Measurements from ENCODE around the gene MAPK4. TPM values are rescaled to one million over a fixed set of nuclear protein-coding genes. Genes with fewer than 3 reads are reported as not detected.

The MAPK4 gene
- total RNA-seq, 2 donors from 2014 or later: 1.0 to 1.6 TPM

DNA sequence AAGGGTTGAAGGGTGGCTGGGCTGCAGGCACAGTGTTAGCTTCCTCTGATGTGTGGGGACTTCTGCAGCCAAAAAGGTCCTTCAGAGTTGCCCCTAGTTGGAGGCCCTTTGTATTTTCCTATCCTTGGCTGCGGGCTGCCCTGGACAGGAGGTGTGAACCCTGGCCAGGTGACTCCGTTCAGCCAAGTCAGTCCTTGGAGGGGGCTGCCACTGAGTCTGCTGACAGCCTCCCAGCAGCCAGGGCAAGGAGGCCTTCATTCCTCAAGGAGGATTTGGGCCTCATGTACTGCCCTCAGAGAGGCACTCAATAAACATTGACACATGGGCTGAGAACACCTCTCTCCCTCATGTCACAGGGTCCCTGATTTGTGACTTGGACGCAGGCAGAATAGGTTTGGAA, 62.4 kb downstream of the MAPK4 start:
- H3K36me3 ChIP-seq (replicated peaks in 1 of 2; ENCODE audit: insufficient read depth in 1 of 2, low read depth in 2 of 2): no peaks in the 10 kb centered on the region
- intact Hi-C loops (cut with DNase I): no loop called here
- no peaks in the 10 kb centered on the region for H3K9me3 ChIP-seq
- no peak overlapping the region for H3K27ac ChIP-seq
- ATAC-seq: no peak
- TF ChIP-seq, protein P1, sequence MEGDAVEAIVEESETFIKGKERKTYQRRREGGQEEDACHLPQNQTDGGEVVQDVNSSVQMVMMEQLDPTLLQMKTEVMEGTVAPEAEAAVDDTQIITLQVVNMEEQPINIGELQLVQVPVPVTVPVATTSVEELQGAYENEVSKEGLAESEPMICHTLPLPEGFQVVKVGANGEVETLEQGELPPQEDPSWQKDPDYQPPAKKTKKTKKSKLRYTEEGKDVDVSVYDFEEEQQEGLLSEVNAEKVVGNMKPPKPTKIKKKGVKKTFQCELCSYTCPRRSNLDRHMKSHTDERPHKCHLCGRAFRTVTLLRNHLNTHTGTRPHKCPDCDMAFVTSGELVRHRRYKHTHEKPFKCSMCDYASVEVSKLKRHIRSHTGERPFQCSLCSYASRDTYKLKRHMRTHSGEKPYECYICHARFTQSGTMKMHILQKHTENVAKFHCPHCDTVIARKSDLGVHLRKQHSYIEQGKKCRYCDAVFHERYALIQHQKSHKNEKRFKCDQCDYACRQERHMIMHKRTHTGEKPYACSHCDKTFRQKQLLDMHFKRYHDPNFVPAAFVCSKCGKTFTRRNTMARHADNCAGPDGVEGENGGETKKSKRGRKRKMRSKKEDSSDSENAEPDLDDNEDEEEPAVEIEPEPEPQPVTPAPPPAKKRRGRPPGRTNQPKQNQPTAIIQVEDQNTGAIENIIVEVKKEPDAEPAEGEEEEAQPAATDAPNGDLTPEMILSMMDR (IDR thresholded peaks at IDR 0.05): no peak
- TF ChIP-seq POLR2A (IDR thresholded peaks at IDR 0.05): no peak
- no peaks in the 10 kb centered on the region for H3K4me1 ChIP-seq
- 90 to 94% methylated on average over 2 to 3 of the region's 3 CpGs for WGBS, 2 donors
- no peak overlapping the region for H3K4me3 ChIP-seq
- H3K27me3 ChIP-seq: no peaks in the 10 kb centered on the region
- DNase-seq: no peak

DNA sequence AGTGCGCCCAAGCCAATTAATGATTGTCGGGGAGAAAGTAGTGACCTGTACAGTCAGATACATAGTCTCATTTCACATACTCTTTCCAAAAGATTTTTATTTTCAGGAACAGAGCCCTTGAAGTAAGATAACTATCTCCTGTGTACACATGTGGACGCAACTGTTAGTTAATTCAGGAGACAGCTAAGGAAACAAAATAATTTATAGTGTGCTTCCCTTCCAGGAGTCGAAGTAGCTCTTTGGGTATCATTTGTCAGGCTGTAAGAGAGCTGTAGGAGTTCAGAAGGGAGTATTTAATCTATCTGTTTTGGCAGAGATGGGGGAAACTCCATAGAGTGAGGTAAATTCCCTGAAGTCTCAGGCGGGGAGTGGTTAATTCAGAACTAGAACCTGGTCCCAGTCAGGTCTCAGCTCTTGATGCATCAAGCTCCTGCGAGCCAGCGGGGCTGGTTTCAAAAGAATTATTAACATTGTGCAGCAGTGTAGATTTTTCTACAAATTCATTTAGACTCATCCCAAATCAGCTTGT, 63.0 kb downstream of the MAPK4 start:
- no peak for ATAC-seq
- Histone ChIP-seq H3K9me3 (no peaks in the 10 kb centered on the region), H3K36me3 (replicated peaks in 1 of 2; ENCODE audit: insufficient read depth in 1 of 2, low read depth in 2 of 2) (no peaks in the 10 kb centered on the region), H3K4me1 (no peaks in the 10 kb centered on the region), H3K27me3 (no peaks in the 10 kb centered on the region), H3K4me3 (no peak overlapping the region), H3K27ac (no peak overlapping the region)
- intact Hi-C loops (cut with DNase I): no loop called here
- DNase-seq: no peak
- whole genome bisulfite sequencing, 2 donors: 37 to 48% methylated on average over 6 to 7 of the region's 7 CpGs
- TF ChIP-seq, protein P1 (IDR thresholded peaks at IDR 0.05): no peak
- TF ChIP-seq POLR2A (IDR thresholded peaks at IDR 0.05): no peak

DNA sequence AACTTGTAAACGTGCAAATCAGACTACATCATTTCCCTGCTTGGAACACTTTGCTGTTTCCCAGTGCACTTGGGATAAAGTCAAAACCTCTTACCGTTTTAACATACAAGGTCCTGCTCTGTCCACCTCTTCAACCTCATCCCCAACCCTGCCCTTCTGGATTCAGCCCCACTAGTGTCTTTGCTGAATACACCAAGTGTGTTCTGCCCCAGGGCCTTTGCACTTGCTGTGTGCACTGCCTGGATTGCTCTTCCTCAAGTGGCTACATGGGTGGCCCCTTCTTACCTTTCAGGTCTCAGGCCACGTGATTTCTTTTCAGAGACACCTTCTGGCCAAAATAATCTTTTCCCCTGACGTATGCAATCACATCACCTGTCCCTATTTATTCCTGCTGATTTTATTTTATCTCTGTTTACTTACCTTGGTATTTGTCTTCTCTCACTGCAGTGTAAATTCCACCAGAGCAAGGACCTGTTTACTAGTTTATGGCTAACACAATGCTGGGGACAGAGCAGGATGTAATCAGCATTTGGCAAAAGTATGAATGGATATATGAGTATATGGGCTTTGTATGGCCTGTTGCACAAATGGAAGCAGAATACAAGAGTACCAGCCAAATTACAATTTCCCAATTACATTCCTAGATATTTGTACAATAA, 63.9 kb downstream of the MAPK4 start:
- 48 to 69% methylated on average over 4 of the region's 4 CpGs for WGBS, 2 donors
- intact Hi-C loops (cut with DNase I): no loop called here
- no peak for TF ChIP-seq POLR2A (IDR thresholded peaks at IDR 0.05)
- TF ChIP-seq, protein P1 (IDR thresholded peaks at IDR 0.05): no peak
- Histone ChIP-seq H3K4me3 (no peak overlapping the region), H3K9me3 (no peaks in the 10 kb centered on the region), H3K36me3 (replicated peaks in 1 of 2; ENCODE audit: insufficient read depth in 1 of 2, low read depth in 2 of 2) (no peaks in the 10 kb centered on the region), H3K4me1 (no peaks in the 10 kb centered on the region), H3K27ac (no peak overlapping the region), H3K27me3 (no peaks in the 10 kb centered on the region)
- no peak for DNase-seq
- ATAC-seq: no peak

DNA sequence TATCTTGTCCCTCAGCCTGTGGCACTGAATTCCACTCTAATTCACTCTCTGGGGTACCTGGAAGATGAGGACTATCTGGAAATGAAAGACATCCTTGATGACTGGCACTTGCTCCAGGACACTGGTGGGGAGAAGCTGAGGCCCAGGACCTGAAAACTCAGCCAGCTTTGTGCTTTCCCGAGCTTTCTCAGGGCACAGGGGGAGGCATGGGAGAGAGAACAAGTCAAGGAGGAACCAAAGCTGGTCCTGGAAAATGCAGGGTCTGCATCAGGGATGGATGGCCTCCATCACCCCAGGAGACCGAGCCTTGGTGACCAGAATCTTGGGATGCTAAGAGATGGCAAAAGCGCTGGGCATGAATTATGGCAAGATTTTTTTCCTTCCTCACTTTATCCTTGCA, 65.1 kb downstream of the MAPK4 start:
- WGBS, 2 donors: 92 to 94% methylated on average over 3 of the region's 3 CpGs
- no peak overlapping the region for H3K27ac ChIP-seq
- no peak for ATAC-seq
- TF ChIP-seq, protein P1 (IDR thresholded peaks at IDR 0.05): no peak
- no peaks in the 10 kb centered on the region for H3K4me1 ChIP-seq
- no peak for DNase-seq
- intact Hi-C loops (cut with DNase I): no loop called here
- H3K27me3 ChIP-seq: no peaks in the 10 kb centered on the region
- no peak overlapping the region for H3K4me3 ChIP-seq
- no peaks in the 10 kb centered on the region for H3K36me3 ChIP-seq (replicated peaks in 1 of 2; ENCODE audit: insufficient read depth in 1 of 2, low read depth in 2 of 2)
- H3K9me3 ChIP-seq: no peaks in the 10 kb centered on the region

DNA sequence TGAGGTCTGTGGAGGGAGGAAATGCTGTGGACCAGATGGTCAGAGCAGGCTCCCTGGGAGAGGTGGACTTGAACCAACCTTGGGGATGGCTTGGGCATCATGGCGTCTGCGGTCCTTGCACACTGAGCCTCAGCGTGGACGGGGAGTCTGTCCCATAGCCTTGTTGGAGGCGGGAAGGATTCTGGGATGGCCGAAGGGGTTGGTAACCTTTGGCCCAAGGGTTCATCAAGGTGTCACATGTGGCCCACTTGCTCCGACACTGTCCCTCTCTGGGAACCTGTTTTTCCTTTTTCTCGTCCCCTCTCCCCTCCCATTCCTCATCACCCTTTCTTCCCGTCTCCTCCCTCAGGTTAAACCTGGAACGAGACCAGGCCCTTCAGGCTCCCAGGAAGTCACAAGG, 66.4 kb downstream of the MAPK4 start:
- 90 to 93% methylated on average over 10 of the region's 10 CpGs for WGBS, 2 donors
- H3K4me1 ChIP-seq: no peaks in the 10 kb centered on the region
- no peak overlapping the region for H3K27ac ChIP-seq
- ATAC-seq: no peak
- no peak overlapping the region for H3K4me3 ChIP-seq
- no peaks in the 10 kb centered on the region for H3K36me3 ChIP-seq (replicated peaks in 1 of 2; ENCODE audit: insufficient read depth in 1 of 2, low read depth in 2 of 2)
- DNase-seq: no peak
- TF ChIP-seq, protein P1 (IDR thresholded peaks at IDR 0.05): no peak
- intact Hi-C loops (cut with DNase I): no loop called here
- no peaks in the 10 kb centered on the region for H3K27me3 ChIP-seq
- H3K9me3 ChIP-seq: no peaks in the 10 kb centered on the region

All from body of pancreas (tissue), 4 donors.